Measurements from ENCODE around the gene DNAJC15. TPM values are rescaled to one million over a fixed set of nuclear protein-coding genes. Genes with fewer than 3 reads are reported as not detected.

DNAJC15 gene
- total and polyA plus RNA-seq, 2 of the 8 experiments (the other 6 are each of a cell fraction or from before 2014, with no cell fraction given) = 5.8 to 20.8 TPM

GRCh38 chr13:43095771-43096719, 72.7 kb downstream of the DNAJC15 start:
- WGBS, 2 experiments (ENCODE audit: extremely low coverage in 1 of 2, insufficient coverage in 1 of 2, insufficient read length in 1 of 2, insufficient replicate concordance in 2 of 2, low coverage in 1 of 2, low lambda C conversion rate in 2 of 2, missing lambda C conversion rate in 1 of 2) = 98 to 100% methylated on average over 1 to 2 of the region's 2 CpGs
- Histone ChIP-seq H2BK15ac (ENCODE audit: low read length) (no peak overlapping the region), H2BK120ac (replicated peaks; ENCODE audit: low read depth, low read length) (no peak overlapping the region), H2BK12ac (ENCODE audit: low read depth, low read length) (no peak overlapping the region), H3K4me2 (ENCODE audit: insufficient read depth in 1 of 2, low read depth in 2 of 2, low read length in 2 of 2) (no peak overlapping the region), H3K4me3 (ENCODE audit: extremely low read depth in 1 of 4, insufficient read depth in 2 of 4, low read depth in 3 of 4, low read length in 4 of 4) (no peak overlapping the region), H4K20me1 (replicated peaks in 1 of 2; ENCODE audit: control insufficient read depth in 1 of 2, insufficient read depth in 2 of 2, low read length in 2 of 2) (no peaks in the 10 kb centered on the region), H2BK20ac (ENCODE audit: low read length) (no peak overlapping the region), H3K36me3 (ENCODE audit: control insufficient read depth in 2 of 4, insufficient read depth in 4 of 4, low read length in 3 of 4) (no peaks in the 10 kb centered on the region), H4K5ac (ENCODE audit: insufficient read length, low read depth, low read length) (no peak overlapping the region), H3K9me3 (ENCODE audit: insufficient read depth in 2 of 2, low read depth in 1 of 2, low read length in 1 of 2) (no peaks in the 10 kb centered on the region), H3K79me2 (ENCODE audit: control insufficient read depth in 1 of 2, insufficient read depth in 2 of 2, low read length in 2 of 2) (no peaks in the 10 kb centered on the region), H3K23me2 (ENCODE audit: low read depth, low read length) (no peaks in the 10 kb centered on the region), H3K56ac (replicated peaks; ENCODE audit: insufficient read length, low read depth, low read length) (no peak overlapping the region), H3K27me3 (replicated peaks in 1 of 4; ENCODE audit: control insufficient read depth in 3 of 4, extremely low read depth in 1 of 4, insufficient read depth in 3 of 4, low read length in 3 of 4) (no peaks in the 10 kb centered on the region), H4K8ac (ENCODE audit: extremely low read depth, insufficient read depth, low read length) (no peak overlapping the region), H2AK5ac (ENCODE audit: low read depth, low read length) (no peak overlapping the region), H3K4me1 (replicated peaks in 1 of 4; ENCODE audit: control insufficient read depth in 3 of 4, insufficient read depth in 4 of 4, low read length in 3 of 4) (no peaks in the 10 kb centered on the region), H3K9ac (replicated peaks in 1 of 4; ENCODE audit: extremely low read depth in 1 of 4, low read depth in 3 of 4, low read length in 3 of 4) (no peak overlapping the region), H3K4ac (replicated peaks; ENCODE audit: insufficient read length, low read depth, low read length) (no peak overlapping the region), H3K27ac (ENCODE audit: low read depth, low read length) (no peak overlapping the region), H2BK5ac (ENCODE audit: low read depth, low read length) (no peak overlapping the region), H2AFZ (ENCODE audit: low read length) (no peak overlapping the region), H3K79me1 (ENCODE audit: low read depth, low read length) (no peaks in the 10 kb centered on the region), H4K91ac (replicated peaks; ENCODE audit: insufficient read length, low read length) (no peak overlapping the region), H3K23ac (ENCODE audit: insufficient read length) (no peak overlapping the region), H3K14ac (ENCODE audit: insufficient read length) (no peak overlapping the region), H3K18ac (ENCODE audit: extremely low read depth, low read length) (no peak overlapping the region)
- DNase-seq (ENCODE audit: low read depth in 1 of 2, low spot score in 2 of 2) (no peak), FAIRE-seq (no peak)
- POLR2A ChIA-PET (ENCODE audit: partially characterized antibody) = no interaction called here
- CTCF ChIA-PET (ENCODE audit: partially characterized antibody) = interaction anchor here (0.9 to 2.9 kb wide), 6 partner anchors 8 to 194 kb away, joined by 3 to 14 read pairs (median 4); no protein-coding TSS in a partner anchor
- no peak for TF ChIP-seq EZH2 (IDR thresholded peaks at IDR 0.05; ENCODE audit: low read depth, low read length, severe bottlenecking)
- TF ChIP-seq CEBPB (IDR thresholded peaks at IDR 0.05; ENCODE audit: low read depth, low read length) = no peak
- TF ChIP-seq KDM5A (IDR thresholded peaks at IDR 0.05; ENCODE audit: low read length) = no peak
- no peak for TF ChIP-seq TAF7 (optimal IDR thresholded peaks at IDR 0.05; ENCODE audit: borderline replicate concordance, low read depth, low read length)
- no peak for TF ChIP-seq FOSL1 (IDR thresholded peaks at IDR 0.05; ENCODE audit: insufficient read depth, low read depth, low read length)
- no peak for TF ChIP-seq JUND (IDR thresholded peaks at IDR 0.05; ENCODE audit: low read length)
- TF ChIP-seq CREB1 (IDR thresholded peaks at IDR 0.05) = no peak
- TF ChIP-seq KDM4A (IDR thresholded peaks at IDR 0.05; ENCODE audit: low read depth, low read length, severe bottlenecking) = no peak
